ENCODE measurements around the gene LTA4H.

The LTA4H gene

DNA sequence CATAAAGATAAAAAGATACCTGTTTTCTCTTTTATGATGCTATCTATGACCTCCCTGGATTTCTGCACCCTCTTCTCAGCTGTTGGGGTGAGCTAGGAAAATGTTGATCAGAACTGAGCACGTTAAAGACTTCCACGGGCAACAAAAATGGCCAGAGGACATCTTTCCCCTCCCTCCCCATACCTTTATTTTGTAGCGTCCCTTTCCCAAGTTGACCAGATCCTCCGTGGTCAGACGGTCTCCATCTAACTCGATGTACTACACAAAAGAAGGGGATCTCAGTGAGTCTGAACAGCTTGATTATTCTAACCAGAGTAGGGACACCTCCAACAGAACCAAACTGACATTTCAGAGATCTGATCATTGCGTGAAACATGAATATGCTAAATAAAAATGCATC is 41.5 kb downstream of the LTA4H start:
- TF ChIP-seq CTCF (IDR thresholded peaks at IDR 0.05; ENCODE audit: low read depth, low read length) = no peak
- DNase-seq (ENCODE audit: low read depth, low spot score) = no peak
- in situ Hi-C loops (cut with HindIII; ENCODE audit: low sequenced_read_pairs) = no loop called here
- no peak overlapping the region for H3K4me3 ChIP-seq (ENCODE audit: low read depth, low read length)

DNA sequence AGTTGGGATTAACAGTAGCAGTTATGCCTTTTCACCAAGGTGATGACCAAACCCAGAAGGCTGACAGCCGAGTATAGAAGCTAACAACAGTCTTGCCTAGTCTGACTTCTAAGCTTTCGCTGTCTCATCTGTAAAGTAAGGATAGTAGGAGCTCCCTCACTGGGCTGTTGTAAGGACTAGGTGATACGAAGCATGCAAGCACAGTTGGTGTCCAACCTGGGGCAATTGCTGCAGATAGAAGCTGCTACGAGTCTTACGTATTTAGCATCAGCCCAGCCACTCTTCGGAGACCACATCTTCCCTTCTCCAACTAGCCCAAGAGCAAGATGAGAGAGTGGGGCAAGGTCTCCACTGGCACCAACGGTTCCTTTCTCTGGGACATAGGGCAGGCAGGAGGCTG is 45.3 kb downstream of the LTA4H start:
- in situ Hi-C loops (cut with HindIII; ENCODE audit: low sequenced_read_pairs) = no loop called here
- no peak overlapping the region for H3K4me3 ChIP-seq (ENCODE audit: low read depth, low read length)
- DNase-seq (ENCODE audit: low read depth, low spot score) = no peak
- no peak for TF ChIP-seq CTCF (IDR thresholded peaks at IDR 0.05; ENCODE audit: low read depth, low read length)

DNA sequence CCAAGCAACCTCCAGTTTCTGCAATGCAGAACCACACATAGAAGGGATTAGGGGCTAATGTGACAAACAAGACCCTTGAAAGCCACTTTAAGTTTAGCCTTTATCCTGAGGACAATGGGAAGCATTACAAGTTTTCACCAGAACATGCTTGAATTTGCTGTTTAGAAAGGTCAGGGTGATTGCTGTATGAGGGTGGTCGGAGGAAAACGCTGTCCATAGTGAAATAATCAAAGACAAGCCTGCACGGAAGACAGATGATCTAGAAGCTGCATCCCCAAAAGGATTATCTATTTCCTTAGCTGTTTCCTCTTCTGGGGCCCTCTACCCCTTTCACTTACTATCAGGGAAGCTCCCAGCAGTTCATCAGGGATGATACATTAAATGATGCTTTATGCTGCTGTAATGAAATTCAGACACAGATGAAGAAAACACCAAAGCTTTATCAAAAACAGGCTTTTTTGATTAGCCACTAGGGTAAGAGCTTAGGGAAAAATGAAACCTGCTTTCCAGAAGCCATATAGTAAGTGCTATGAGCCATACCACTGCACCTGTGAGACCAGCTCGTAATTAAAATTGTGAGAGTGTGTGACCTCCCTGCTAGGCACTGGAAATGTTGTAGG is 45.8 kb downstream of the LTA4H start:
- in situ Hi-C loops (cut with HindIII; ENCODE audit: low sequenced_read_pairs) = no loop called here
- no peak for TF ChIP-seq CTCF (IDR thresholded peaks at IDR 0.05; ENCODE audit: low read depth, low read length)
- no peak overlapping the region for H3K4me3 ChIP-seq (ENCODE audit: low read depth, low read length)
- no peak for DNase-seq (ENCODE audit: low read depth, low spot score)

DNA sequence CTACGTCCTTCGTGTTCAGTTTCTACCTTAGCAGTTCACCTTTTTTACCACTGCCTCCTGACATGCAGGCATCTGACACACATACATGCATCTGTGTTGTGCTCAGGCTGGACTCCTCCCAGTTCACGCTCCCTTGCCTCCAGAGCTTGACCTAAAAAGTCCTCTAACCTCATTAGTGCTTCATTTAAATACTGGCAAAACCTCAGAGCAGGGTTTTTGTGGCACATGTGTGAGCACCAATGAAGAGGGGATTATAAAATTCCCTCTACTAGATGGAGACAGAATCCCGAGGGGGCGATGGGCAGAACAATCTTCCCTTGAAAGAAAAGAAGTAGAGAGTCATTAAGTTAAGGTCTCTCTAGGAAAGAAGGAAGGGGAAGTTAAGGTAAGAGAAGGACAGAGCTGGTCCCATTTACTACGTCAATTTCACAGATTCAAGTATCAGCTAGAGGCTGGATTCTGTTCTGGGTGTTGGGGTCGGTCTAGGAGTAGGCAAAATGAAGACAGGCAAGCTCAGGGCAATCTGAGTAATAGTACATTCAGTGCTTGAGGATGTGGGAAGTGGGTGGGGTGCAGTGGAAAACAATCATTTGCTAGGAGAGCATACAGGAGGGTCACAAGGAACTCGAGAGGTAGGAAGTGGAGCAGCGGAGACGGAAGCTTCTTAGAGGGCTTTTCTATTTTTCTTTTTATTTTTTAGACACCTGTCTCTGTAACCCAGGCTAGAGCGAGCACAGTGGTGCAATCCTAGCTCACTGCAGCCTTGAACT is 46.7 kb downstream of the LTA4H start:
- TF ChIP-seq CTCF (IDR thresholded peaks at IDR 0.05; ENCODE audit: low read depth, low read length) = no peak
- DNase-seq (ENCODE audit: low read depth, low spot score) = no peak
- H3K4me3 ChIP-seq (ENCODE audit: low read depth, low read length) = no peak overlapping the region
- in situ Hi-C loops (cut with HindIII; ENCODE audit: low sequenced_read_pairs) = no loop called here

DNA sequence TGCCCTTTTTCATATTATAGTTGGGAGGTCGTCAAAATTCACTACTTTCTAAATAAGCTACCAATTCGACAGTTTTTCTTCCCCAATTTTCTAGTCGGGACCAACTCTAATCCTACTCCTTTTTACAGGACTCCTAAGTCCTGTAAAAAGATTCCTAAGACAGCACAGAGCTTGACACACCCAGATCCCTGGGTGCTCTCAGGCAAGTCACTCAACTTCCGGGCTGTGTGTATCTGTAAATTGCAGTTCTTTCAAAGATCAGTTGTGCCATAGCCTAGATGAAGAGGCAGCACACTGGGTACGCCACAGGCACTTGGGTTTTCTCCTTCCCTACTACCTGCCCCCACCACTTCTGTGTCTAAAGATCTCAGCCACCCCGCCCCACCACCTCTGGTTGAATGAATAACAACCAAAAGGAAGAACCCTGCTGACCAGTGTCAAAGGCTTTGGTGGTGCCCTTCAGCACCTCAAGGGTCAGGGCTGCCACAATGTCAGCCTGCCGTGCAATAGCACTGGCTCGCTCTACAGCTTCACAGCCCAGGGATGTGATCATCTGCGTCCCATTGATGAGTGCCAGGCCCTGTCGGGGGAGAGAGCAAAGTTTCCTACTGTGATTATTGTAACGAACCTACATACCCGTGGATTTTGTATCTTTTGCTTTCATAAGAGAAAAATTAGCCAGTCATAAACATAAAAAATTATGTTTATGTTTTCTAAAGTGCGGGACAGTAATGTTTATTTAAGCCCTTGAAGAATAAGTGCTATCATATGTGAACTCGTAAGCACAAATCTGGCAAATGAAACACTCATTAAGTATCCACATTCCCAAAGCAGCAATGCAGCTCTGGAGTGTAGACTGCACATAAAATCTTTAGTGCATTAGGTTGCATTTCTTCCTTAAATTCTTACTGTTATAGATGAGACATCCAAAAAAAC is 48.5 kb downstream of the LTA4H start:
- H3K4me3 ChIP-seq (ENCODE audit: low read depth, low read length) = no peak overlapping the region
- no peak for DNase-seq (ENCODE audit: low read depth, low spot score)
- in situ Hi-C loops (cut with HindIII; ENCODE audit: low sequenced_read_pairs) = no loop called here
- TF ChIP-seq CTCF (IDR thresholded peaks at IDR 0.05; ENCODE audit: low read depth, low read length) = no peak

GRCh38 chr12:95984682-95985081 is 50.7 kb downstream of the LTA4H start:
- in situ Hi-C loops (cut with HindIII; ENCODE audit: low sequenced_read_pairs) = no loop called here
- DNase-seq (ENCODE audit: low read depth, low spot score) = no peak
- H3K4me3 ChIP-seq (ENCODE audit: low read depth, low read length) = no peak overlapping the region
- TF ChIP-seq CTCF (IDR thresholded peaks at IDR 0.05; ENCODE audit: low read depth, low read length) = no peak
